Fibroblast of skin of scalp (primary cell): Measurements from ENCODE around the gene TTC24.
"Not testable (repeated sequence)": the region's sequence is repeated elsewhere in the genome, so short reads cannot be mapped to it uniquely, and the experiment has no call there.

ENCODE experiments used
- DNase-seq: peaks from one replicate; pipeline ENCODE4 v3.0.0-alpha.2; 2013

Gene TTC24

DNA sequence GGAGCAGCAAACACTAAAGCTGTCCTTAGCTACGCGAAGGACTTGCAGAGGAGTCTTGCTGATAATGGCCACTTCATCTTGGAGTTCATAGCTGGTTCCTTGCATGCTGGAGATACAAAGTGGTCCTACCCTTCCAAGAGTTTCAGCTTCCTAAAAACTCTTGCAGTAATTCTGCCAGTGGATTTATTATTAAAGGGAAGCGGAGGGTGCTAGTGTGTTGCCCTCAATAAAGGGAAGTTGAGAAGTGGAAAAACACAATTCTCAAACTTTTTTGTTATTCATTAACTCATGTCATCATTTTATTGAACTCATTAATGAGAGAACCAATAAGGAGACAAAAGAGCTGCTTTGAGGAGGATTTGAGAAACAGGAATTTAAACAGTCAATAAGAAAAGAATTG is 33.1 kb downstream of the TTC24 start:
- no peak for DNase-seq

DNA sequence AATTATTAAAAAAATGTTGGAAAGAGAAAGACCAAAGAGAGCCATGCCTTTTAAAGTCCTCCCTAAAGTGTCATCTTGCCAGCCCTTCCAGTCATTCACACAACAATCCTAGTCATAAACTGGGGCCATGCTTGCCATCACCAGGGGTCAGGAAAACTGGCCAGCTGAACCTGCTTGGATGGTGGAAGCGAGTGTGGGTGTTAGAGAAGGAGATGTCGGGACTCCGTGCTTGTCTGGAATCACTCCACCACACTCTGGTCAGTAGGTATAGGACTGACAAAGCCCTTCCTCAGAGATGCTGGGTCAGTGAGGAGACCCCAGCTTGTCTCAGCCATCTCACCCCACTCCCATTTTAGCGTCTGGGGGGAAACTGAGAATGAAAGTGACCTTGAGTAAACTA is 36.4 kb downstream of the TTC24 start:
- DNase-seq = no peak

- peak; percentile 35 for DNase-seq
These were observed 36.9 kb downstream of the TTC24 start for GRCh38 chr1:156616463-156616862.

GRCh38 chr1:156618853-156619581 is 39.5 kb downstream of the TTC24 start, which contains the start of gene HAPLN2:
Gene HAPLN2, plus strand, starts transcription at chr1:156619415. Its CDS starts 4,076 bp downstream, at chr1:156623491.
- no peak for DNase-seq

DNA sequence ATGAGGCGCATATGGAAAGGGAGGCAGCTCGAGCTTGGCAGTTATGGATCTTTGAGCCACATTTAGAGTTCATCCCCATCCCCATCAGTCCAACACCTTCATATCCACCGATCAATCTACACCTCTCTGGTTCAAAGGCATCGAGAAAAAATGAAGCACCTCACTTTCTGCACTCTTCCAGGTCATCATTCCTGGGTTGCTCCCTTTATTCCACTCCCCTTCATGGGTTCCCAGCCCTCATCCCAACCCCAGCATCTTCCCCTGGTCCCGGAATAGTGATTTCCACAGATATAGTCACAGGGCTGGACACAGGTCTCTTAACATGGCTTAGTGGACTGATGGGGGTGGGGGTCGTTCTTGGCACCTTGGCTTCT is 40.0 kb downstream of the TTC24 start:
- DNase-seq = no peak

DNA sequence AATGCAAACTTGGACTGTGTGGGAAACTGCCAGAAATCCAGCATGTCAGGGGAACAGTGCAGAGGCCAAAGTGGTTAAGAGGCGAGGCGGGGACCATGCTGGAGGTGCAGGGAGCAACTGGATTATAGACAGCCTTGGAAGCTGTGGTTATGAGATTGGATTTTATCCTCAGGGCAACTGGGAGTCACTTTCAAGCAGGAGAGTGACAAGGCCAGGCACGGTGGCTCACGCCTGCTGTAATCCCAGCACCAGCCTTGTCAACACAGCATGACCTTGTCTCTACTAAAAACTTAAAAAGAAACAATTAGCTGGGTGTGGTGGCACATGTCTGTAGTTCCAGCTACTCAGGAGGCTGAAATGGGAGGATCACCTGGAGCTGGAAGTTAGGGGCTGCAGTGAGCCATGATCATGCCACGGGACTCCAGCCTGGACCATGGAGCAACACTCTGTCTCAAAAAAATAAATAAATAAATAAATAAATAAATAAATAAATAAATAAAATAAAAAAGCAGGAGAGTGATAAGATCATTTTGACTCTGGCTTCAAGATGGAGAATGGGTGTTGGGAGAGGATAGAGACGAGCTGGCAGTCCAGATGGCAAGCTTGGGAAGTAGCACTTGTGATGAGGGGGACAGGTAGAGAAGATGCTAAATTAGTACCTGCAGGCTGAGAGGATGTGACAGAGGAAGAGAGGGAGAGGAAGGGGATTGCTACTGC is 43.2 kb downstream of the TTC24 start:
- no peak for DNase-seq

GRCh38 chr1:156623946-156624813 is 44.7 kb downstream of the TTC24 start:
- DNase-seq = peak; percentile 50

- DNase-seq = no peak
These were observed 45.4 kb downstream of the TTC24 start for GRCh38 chr1:156624814-156625435.

DNA sequence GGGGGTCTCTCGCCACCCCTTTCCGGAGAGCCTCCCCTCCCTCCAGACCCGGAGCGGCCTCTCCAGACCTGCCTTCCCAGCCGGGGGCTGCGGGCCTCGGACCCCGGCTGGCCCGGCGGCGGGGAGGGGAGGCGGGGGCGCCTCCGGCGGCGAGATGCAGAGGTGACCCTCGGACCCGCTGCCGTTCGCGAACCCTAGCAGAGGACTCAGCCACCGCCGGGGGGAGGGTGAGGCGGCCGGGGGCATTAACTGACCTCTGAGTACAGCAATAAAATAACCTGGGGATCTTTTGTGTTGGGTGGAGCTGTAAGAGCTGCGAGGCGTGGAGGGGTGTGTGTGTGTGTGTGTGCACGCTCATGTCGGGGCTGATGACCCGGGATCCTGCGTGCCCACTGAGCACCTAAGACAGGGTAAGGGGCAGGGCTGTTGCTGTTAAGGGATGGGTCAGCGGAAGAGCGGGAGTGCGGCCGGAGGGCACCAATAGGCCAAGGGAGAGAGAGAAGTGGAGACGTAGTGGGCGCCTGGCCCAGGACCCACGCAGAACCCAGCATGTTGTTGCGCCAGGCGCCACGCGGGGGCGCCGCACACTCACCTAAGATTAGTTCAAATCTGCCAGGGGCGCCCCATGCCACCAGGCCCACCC is 46.0 kb downstream of the TTC24 start:
- peak; percentile 28 for DNase-seq

DNA sequence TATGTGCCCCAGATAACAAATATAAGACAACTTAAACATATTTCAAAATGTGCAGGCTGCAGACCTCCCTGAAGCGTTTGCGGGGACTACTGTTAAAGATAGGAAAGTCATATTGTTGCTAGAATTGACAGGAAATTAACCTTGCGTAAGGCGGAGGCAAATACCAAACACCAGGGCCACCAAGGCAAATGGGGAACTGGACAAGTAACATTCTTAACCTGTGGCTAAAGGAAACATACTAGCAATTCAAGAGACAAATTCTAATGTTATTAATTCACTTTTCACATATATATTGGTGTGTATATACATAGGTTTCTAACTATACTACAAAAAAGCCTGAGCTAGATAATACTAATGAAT is 46.5 kb downstream of the TTC24 start:
- no peak for DNase-seq

- peak; percentile 63 for DNase-seq
These were observed 47.9 kb downstream of the TTC24 start for GRCh38 chr1:156627313-156627880.

- DNase-seq = no peak
These were observed 50.4 kb downstream of the TTC24 start for GRCh38 chr1:156629823-156630449.

- DNase-seq = not testable (repeated sequence)
These were observed 51.6 kb downstream of the TTC24 start for GRCh38 chr1:156631152-156631551.

GRCh38 chr1:156632355-156632754 is 52.8 kb downstream of the TTC24 start:
- no peak for DNase-seq
